ENCODE results near the gene MTUS2. TPM values are rescaled to one million over a fixed set of nuclear protein-coding genes. Genes with fewer than 3 reads are reported as not detected.

MTUS2 gene
- total and polyA plus RNA-seq, 2 donors (not counting 3 experiments of a cell fraction or from before 2014, with no cell fraction given) = not detected

DNA sequence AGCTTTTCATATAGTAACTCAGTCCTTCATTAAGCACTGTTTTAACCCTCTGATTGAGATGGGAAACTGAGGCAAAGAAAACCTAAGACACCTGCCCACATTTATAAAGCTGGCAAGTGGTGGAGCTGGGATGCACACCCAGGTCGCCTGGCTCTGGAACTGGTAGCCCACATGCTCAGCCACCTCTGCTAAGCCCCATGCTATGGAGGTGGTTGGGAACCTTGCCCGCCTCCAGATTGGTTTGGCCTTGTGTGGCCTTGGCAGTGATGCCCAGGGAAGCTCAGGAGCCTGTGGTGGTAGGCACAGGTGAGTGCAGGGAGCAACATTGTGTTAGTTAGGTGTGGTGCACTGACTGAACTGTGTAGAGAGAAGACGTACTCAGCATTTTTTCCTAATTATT is 370.2 kb downstream of the MTUS2 start:
- H3K9me3 ChIP-seq (replicated peaks; ENCODE audit: control insufficient read depth, insufficient read depth, low read length) = peaks cover 2% of the 10 kb centered on the region
- H3K79me2 ChIP-seq (ENCODE audit: control insufficient read depth, insufficient read depth, low read length) = no peaks in the 10 kb centered on the region
- H2AFZ ChIP-seq (ENCODE audit: low read depth, low read length) = no peak overlapping the region
- H3K27ac ChIP-seq (ENCODE audit: insufficient read depth, low read depth, low read length) = no peak overlapping the region
- no TSS peak for BruUV-seq (replicated peaks)
- H3K27me3 ChIP-seq (ENCODE audit: control insufficient read depth in 2 of 2, insufficient read depth in 2 of 2, low read length in 2 of 2) = no peaks in the 10 kb centered on the region
- H3K4me2 ChIP-seq (ENCODE audit: insufficient read depth, low read length) = no peak overlapping the region
- TF ChIP-seq POLR2AphosphoS5 (IDR thresholded peaks at IDR 0.05; ENCODE audit: insufficient read depth, low read depth, low read length) = no peak
- TF ChIP-seq, protein P1, sequence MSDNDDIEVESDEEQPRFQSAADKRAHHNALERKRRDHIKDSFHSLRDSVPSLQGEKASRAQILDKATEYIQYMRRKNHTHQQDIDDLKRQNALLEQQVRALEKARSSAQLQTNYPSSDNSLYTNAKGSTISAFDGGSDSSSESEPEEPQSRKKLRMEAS (IDR thresholded peaks at IDR 0.05; ENCODE audit: insufficient read depth, insufficient read length) = no peak
- TF ChIP-seq EZH2 (IDR thresholded peaks at IDR 0.05; ENCODE audit: borderline replicate concordance, low read depth, low read length, severe bottlenecking) = no peak
- no peak for TF ChIP-seq MYC (IDR thresholded peaks at IDR 0.05; ENCODE audit: low read depth, low read length)
- no peak for TF ChIP-seq FOS (IDR thresholded peaks at IDR 0.05; ENCODE audit: borderline replicate concordance, insufficient read depth, low read length)
- TF ChIP-seq, protein P2, sequence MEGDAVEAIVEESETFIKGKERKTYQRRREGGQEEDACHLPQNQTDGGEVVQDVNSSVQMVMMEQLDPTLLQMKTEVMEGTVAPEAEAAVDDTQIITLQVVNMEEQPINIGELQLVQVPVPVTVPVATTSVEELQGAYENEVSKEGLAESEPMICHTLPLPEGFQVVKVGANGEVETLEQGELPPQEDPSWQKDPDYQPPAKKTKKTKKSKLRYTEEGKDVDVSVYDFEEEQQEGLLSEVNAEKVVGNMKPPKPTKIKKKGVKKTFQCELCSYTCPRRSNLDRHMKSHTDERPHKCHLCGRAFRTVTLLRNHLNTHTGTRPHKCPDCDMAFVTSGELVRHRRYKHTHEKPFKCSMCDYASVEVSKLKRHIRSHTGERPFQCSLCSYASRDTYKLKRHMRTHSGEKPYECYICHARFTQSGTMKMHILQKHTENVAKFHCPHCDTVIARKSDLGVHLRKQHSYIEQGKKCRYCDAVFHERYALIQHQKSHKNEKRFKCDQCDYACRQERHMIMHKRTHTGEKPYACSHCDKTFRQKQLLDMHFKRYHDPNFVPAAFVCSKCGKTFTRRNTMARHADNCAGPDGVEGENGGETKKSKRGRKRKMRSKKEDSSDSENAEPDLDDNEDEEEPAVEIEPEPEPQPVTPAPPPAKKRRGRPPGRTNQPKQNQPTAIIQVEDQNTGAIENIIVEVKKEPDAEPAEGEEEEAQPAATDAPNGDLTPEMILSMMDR (IDR thresholded peaks at IDR 0.05; ENCODE audit: extremely low read depth in 1 of 2, insufficient read depth in 1 of 2, low read depth in 1 of 2, low read length in 2 of 2) = no peak
- TF ChIP-seq GATA2 (IDR thresholded peaks at IDR 0.05; ENCODE audit: insufficient read depth, insufficient read length, low read depth, low read length) = no peak
- no peak for TF ChIP-seq JUN (IDR thresholded peaks at IDR 0.05; ENCODE audit: borderline replicate concordance, insufficient read depth, insufficient read length, low read depth)
- no peak for TF ChIP-seq POLR2A (IDR thresholded peaks at IDR 0.05; ENCODE audit: low read depth, low read length)
- H3K4me3 ChIP-seq (replicated peaks in 1 of 3; ENCODE audit: insufficient read depth in 1 of 3, low read depth in 1 of 3, low read length in 3 of 3) = no peak overlapping the region
- no peak overlapping the region for H3K9ac ChIP-seq (replicated peaks; ENCODE audit: extremely low read depth, insufficient read depth, low read length)
- no peaks in the 10 kb centered on the region for H3K36me3 ChIP-seq (ENCODE audit: control insufficient read depth in 2 of 2, extremely low read depth in 1 of 2, insufficient read depth in 2 of 2, low read length in 2 of 2)
- no peaks in the 10 kb centered on the region for H3K4me1 ChIP-seq (ENCODE audit: control insufficient read depth, extremely low read depth, insufficient read depth, low read length)
- H4K20me1 ChIP-seq (replicated peaks; ENCODE audit: control insufficient read depth, extremely low read depth, insufficient read depth, low read length) = no peaks in the 10 kb centered on the region
- FAIRE-seq = no peak
- intact Hi-C loops (cut with micrococcal nuclease) (no loop called here), dilution Hi-C loops (cut with MboI; ENCODE audit: extremely low pct_ligation_motif_present, low sequenced_read_pairs) (no loop called here)
- POLR2A ChIA-PET = no interaction called here
- no peaks in the 10 kb centered on the region for H3K9me1 ChIP-seq (replicated peaks; ENCODE audit: control insufficient read depth, extremely low read depth, insufficient read depth, low read length)
- CTCF ChIA-PET = no interaction called here
- DNase-seq (ENCODE audit: low read depth, low spot score) = no peak
